ENCODE data around the gene ADSS1. TPM values are rescaled to one million over a fixed set of nuclear protein-coding genes. Genes with fewer than 3 reads are reported as not detected.
"Not testable (repeated sequence)": the region's sequence is repeated elsewhere in the genome, so short reads cannot be mapped to it uniquely, and the experiment has no call there.

ADSS1 gene
- total and polyA plus RNA-seq, 2 donors = 5.4 to 8.4 TPM

DNA sequence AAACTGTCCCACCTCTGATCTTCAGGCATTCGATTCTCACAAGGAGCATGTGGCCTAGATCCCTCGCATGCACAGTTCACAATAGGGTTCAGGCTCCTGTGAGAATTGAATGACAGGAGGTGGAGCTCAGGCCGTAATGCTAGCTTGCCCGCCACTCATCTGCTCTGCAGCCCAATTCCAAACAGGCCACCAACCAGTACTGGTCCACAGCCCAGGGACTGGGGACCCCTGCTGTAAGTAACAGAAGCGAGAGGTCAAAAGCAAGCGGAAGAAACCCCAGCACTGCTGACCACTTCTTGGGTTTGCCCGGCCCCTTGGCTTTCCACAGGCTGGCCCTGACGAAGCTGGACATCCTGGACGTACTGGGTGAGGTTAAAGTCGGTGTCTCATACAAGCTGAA, 20.5 kb downstream of the ADSS1 start:
- H3K27ac ChIP-seq (ENCODE audit: low read depth) = no peak overlapping the region
- no peak overlapping the region for H3K4me3 ChIP-seq (ENCODE audit: low read depth, low read length)
- H3K4me1 ChIP-seq (ENCODE audit: insufficient read depth) = peaks cover 6% of the 10 kb centered on the region
- 96% methylated on average over 10 of the region's 10 CpGs for WGBS
- H3K36me3 ChIP-seq (ENCODE audit: insufficient read depth) = no peaks in the 10 kb centered on the region
- no peak for DNase-seq (ENCODE audit: extremely low spot score)

GRCh38 chr14:104745431-104745830, 21.4 kb downstream of the ADSS1 start:
- Histone ChIP-seq H3K4me3 (ENCODE audit: low read depth, low read length) (no peak overlapping the region), H3K36me3 (ENCODE audit: insufficient read depth) (no peaks in the 10 kb centered on the region), H3K4me1 (ENCODE audit: insufficient read depth) (peaks cover 6% of the 10 kb centered on the region), H3K27ac (ENCODE audit: low read depth) (peak overlapping the region; percentile 57)
- WGBS = 97% methylated on average over 9 of the region's 9 CpGs
- no peak for DNase-seq (ENCODE audit: extremely low spot score)

DNA sequence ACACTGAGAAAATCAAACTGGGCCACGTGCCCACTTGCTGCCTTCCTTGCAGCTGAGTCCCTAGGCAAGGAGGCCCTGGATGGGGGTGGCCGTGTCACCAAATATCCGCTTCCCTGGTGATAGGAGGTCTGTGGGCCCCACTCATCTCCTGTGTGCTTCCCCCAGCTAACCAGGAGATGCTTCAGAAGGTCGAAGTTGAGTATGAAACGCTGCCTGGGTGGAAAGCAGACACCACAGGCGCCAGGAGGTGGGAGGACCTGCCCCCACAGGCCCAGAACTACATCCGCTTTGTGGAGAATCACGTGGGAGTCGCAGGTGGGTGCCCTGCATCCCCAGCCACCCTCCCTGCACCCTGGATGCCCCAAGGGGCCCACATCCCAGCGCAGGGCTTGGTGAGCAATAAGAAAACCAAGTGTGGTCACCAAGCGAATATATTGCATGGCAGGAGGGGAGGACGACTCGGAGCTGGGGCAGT, 22.1 kb downstream of the ADSS1 start:
- H3K27ac ChIP-seq (ENCODE audit: low read depth) = peak overlapping the region; percentile 57
- no peaks in the 10 kb centered on the region for H3K36me3 ChIP-seq (ENCODE audit: insufficient read depth)
- peaks cover 6% of the 10 kb centered on the region for H3K4me1 ChIP-seq (ENCODE audit: insufficient read depth)
- DNase-seq (ENCODE audit: extremely low spot score) = no peak
- WGBS = 73% methylated on average over 13 of the region's 13 CpGs
- no peak overlapping the region for H3K4me3 ChIP-seq (ENCODE audit: low read depth, low read length)

DNA sequence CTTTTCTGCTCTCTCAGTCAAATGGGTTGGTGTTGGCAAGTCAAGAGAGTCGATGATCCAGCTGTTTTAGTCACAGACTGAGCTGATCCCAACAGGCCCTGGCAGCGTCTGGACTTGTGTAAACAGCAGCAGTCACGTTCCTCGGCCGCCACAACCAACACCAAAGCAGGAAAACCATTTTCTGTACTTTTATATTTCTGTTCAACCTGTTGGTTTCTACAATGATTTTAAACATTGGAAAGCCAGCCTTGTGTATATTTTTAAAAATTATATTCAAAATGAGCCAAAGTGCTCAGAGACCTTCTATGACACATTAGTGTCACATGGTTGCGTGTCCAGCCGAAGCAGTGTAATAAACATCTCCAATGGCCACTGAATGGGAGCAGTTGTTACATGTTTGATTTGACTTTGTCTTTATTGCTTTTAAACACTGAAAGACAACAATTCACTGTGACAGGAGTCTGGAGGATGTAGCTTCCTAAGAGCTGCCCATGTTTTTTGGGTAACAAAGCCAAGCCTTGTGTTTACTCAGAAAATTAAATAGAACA, 23.0 kb downstream of the ADSS1 start:
- peaks cover 6% of the 10 kb centered on the region for H3K4me1 ChIP-seq (ENCODE audit: insufficient read depth)
- DNase-seq (ENCODE audit: extremely low spot score) = no peak
- WGBS = 32% methylated on average over 7 of the region's 7 CpGs

GRCh38 chr14:104747876-104748275, 23.8 kb downstream of the ADSS1 start:
- H3K36me3 ChIP-seq (ENCODE audit: insufficient read depth) = no peaks in the 10 kb centered on the region
- DNase-seq (ENCODE audit: extremely low spot score) = no peak
- peaks cover 6% of the 10 kb centered on the region for H3K4me1 ChIP-seq (ENCODE audit: insufficient read depth)
- WGBS = 61% methylated on average over 9 of the region's 9 CpGs
- peak overlapping the region; percentile 84 for H3K27ac ChIP-seq (ENCODE audit: low read depth)
- H3K4me3 ChIP-seq (ENCODE audit: low read depth, low read length) = no peak overlapping the region

More for the DNA sequence above, 23.0 kb downstream of the ADSS1 start:
- no peaks in the 10 kb centered on the region for H3K36me3 ChIP-seq (ENCODE audit: insufficient read depth)
- no peak overlapping the region for H3K4me3 ChIP-seq (ENCODE audit: low read depth, low read length)
- peak overlapping the region; percentile 84 for H3K27ac ChIP-seq (ENCODE audit: low read depth)

DNA sequence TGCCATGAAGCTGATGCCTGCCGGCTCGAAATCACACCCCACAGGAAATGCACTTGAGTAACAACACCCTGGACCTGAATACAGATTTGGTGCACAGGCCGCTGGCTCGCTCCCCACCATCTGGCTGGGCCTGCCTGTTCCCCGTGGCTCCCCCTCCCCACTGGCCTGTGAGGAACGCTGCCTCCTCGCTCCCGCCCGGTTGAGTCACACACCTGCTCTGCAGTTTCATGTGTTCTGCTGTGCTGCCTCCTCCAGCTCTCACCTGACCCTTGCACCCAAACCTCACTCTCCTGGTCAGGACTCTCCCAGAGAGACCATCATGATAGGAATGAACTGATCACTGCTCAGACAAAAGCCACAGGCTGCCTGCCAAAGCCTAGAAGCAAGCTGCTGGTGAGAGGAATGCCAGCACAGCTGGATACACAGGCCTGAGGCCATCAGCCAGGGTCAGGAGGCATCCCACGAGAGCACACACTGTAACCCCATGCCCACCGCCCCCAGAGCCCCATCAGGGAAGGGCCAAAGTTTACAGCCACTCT, 25.2 kb downstream of the ADSS1 start:
- no peak for DNase-seq (ENCODE audit: extremely low spot score)
- Histone ChIP-seq H3K4me1 (ENCODE audit: insufficient read depth) (peaks cover 6% of the 10 kb centered on the region), H3K27ac (ENCODE audit: low read depth) (peak overlapping the region; percentile 33), H3K36me3 (ENCODE audit: insufficient read depth) (no peaks in the 10 kb centered on the region), H3K4me3 (ENCODE audit: low read depth, low read length) (no peak overlapping the region)
- WGBS = 42% methylated on average over 11 of the region's 11 CpGs

DNA sequence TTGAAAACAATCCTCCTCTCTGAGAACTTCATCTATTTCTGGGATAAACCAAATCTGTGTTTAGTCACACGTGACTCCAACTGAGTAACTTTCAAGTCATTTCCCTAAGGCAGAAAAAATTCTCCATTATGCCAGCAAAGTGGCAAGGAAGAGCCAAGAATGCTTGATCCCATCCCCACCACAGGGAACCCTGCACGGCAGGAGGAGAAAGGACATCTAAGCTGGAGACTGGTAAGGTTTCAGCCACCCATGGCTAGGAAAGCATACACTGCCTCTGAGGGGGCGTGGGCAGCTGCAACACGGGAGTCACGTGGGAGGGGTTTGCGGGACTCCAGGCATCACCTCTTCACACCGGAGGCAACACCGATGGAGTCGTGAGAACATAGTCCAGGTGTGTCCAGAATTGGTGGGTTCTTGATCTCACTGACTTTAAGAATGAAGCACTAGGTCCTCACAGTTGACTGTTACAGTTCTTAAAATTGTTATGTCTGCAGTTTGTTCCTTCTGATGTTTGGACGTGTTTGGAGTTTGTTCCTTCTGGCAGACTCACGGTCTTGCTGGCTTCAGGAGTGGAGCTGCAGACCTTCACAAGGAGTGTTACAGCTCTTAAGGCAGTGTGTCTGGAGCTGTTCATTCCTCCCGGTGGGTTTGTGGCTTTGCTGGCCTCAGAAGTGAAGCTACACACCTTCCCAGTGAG, 26.2 kb downstream of the ADSS1 start:
- peaks cover 6% of the 10 kb centered on the region for H3K4me1 ChIP-seq (ENCODE audit: insufficient read depth)
- DNase-seq (ENCODE audit: extremely low spot score) = no peak
- H3K4me3 ChIP-seq (ENCODE audit: low read depth, low read length) = no peak overlapping the region
- 79% methylated on average over 12 of the region's 12 CpGs for WGBS
- no peaks in the 10 kb centered on the region for H3K36me3 ChIP-seq (ENCODE audit: insufficient read depth)
- no peak overlapping the region for H3K27ac ChIP-seq (ENCODE audit: low read depth)

DNA sequence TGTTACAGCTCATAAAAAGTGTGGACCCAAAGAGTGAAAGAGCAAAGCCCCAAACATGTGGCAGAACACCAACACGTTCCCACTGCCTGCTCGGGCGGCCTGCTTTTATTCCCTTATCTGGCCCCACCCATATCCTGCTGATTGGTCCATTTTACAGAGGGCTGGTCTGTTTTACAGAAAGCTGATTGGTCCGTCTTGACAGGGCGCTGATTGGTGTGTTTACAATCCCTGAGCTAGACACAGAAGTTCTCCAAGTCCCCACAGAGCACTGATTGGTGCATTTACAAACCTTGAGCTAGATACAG, 26.7 kb downstream of the ADSS1 start:
- H3K36me3 ChIP-seq (ENCODE audit: insufficient read depth); H3K27ac ChIP-seq (ENCODE audit: low read depth); H3K4me3 ChIP-seq (ENCODE audit: low read depth, low read length); H3K4me1 ChIP-seq (ENCODE audit: insufficient read depth); DNase-seq (ENCODE audit: extremely low spot score): not testable (repeated sequence)
- WGBS = 87% methylated on average over 5 of the region's 5 CpGs

DNA sequence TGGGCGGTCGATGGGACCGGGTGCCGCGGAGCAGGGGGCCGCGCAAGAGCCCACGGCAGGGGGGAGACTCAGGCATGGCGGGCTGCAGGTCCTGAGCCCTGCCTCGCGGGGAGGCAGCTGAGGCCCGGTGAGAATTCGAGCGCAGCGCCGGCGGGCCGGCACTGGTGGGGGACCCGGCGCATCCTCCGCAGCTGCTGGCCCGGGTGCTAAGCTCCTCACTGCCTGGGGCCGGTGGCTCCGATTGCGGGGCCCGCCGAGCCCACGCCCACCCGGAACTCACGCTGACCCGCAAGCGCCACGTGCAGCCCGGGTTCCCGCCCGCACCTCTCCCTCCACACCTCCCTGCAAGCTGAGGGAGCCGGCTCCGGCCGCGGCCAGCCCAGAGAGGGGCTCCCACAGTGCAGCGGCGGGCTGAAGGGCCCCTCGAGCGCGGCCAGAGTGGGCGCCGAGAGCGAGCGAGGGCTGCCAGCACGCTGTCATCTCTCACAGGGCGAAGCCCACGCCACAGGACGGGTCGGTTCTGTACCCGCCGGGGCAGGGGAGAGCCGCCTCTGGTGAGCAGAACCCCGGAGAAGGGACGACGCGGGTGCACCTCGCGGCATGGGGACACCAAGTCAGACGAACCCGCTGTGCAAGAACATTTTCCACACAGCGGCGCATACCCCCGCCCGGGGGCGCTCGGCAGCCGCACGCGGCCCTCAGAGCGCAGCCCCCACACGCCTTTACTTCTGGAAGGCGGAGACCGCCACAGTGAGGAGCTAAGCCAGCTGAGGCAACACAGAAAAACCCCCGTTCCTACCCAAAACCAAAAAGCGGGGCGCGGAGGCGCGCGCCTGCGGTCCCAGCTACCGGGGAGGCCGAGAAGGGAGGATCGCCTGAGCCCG, 27.8 kb downstream of the ADSS1 start:
- H3K27ac ChIP-seq (ENCODE audit: low read depth) = peak overlapping the region; percentile 41
- no peak for DNase-seq (ENCODE audit: extremely low spot score)
- WGBS = 77% methylated on average over 90 of the region's 90 CpGs
- no peaks in the 10 kb centered on the region for H3K36me3 ChIP-seq (ENCODE audit: insufficient read depth)
- H3K4me3 ChIP-seq (ENCODE audit: low read depth, low read length) = peak overlapping the region; percentile 23
- no peaks in the 10 kb centered on the region for H3K4me1 ChIP-seq (ENCODE audit: insufficient read depth)

DNA sequence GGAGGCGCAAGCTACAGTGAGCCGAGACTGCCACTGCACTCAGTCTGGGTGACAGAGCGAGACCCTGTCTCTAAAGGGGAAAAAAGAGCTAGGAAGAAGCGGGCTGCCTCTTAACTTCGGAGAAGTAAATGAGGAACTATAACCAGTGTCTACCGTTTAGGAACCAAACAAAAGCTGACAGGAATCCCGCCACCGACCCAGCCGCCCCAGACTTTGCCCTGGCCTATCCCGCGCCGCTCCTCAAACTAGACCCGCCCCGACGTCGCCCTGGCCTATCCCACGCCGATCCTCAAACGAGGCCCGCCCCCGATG, 28.4 kb downstream of the ADSS1 start:
- WGBS = 6% methylated on average over 21 of the region's 21 CpGs
- Histone ChIP-seq H3K4me1 (ENCODE audit: insufficient read depth) (no peaks in the 10 kb centered on the region), H3K4me3 (ENCODE audit: low read depth, low read length) (peak overlapping the region; percentile 23)

DNA sequence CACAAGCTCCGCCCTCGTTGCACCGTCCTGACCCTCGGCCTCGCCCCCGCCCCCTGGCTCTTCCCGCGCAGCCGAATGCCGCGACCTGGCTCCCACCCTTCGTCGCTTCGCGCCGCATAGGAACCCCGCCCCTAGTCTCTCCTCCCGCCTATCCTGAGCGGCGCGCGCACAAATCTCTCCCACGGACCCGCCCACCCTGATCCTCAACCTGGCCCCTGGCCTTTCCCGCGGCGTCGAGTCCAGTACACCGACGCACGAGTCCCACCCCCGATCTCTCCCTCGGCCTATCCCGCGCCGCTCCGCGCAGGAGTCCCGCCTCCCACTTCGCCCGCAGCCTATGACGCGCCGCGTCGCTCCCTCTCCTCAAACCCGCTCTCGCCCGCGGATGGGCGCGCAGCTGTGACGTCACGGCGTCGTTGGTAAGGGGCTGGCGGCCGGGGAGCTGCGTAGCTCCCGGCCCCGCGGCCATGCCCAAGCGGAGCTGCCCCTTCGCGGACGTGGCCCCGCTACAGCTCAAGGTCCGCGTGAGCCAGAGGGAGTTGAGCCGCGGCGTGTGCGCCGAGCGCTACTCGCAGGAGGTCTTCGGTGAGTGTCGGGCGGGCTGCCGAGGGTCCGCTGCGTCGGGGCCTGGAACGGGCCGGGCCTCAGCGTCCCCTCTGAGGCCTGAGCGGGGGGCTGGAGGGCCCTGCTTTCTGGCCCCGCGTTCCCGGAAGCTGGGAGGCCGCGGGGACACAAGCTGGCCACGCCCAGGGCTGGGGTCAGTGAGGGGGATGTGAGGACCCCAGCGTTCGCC, 28.9 kb downstream of the ADSS1 start, which contains the start of gene SIVA1:
Gene SIVA1, plus strand, starts transcription at position 413 of the 793 bp plus-strand sequence. Its CDS starts 55 bp downstream, at position 468.
- Histone ChIP-seq H3K27ac (ENCODE audit: low read depth) (peak within 1 kb of the TSS; percentile 81), H3K4me1 (ENCODE audit: insufficient read depth) (no peaks in the 10 kb centered on the region), H3K36me3 (ENCODE audit: insufficient read depth) (no peaks in the 10 kb centered on the region), H3K4me3 (ENCODE audit: low read depth, low read length) (peak within 1 kb of the TSS; percentile 83)
- under 1% methylated on average over 95 of the region's 95 CpGs for WGBS
- DNase-seq (ENCODE audit: extremely low spot score) = peak; percentile 97

More for the DNA sequence above, 28.4 kb downstream of the ADSS1 start:
- peak overlapping the region; percentile 41 for H3K27ac ChIP-seq (ENCODE audit: low read depth)
- no peak for DNase-seq (ENCODE audit: extremely low spot score)
- no peaks in the 10 kb centered on the region for H3K36me3 ChIP-seq (ENCODE audit: insufficient read depth)

DNA sequence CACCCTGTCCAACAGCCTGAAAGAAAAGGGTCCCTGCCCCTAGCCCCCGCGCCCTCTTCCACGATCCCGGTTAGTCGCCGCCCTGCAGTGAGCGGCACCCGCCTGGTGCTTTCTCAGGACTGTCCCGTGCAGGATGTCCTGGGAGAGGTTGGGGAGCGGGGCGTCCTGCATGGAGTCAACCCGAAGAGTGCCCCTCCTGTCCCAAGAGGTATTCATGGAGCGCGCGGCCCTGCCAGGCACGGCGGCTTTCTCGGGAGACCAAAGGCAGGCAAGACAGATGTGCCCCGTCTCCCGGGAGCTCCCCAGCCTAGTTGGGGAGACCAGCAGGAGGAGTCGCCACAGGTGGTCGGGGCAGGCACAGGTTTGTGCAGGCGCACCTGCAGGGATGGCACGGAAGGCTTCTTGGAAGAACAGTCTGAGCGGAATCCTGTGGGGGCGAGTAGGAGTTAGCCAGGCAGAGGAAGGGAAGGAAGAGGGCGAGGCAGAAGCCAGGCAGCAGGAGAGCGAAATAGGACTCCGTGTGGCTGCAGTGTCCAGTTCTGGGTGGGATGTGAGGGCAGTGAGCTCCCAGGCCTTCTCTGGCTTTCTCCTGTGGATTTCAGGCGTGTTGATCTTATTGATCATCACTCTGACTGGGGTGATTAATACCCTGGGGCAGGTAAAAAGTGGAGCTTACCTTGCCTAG, 29.6 kb downstream of the ADSS1 start:
- H3K36me3 ChIP-seq (ENCODE audit: insufficient read depth) = no peaks in the 10 kb centered on the region
- WGBS = 1% methylated on average over 30 of the region's 30 CpGs
- no peak for DNase-seq (ENCODE audit: extremely low spot score)
- peak overlapping the region; percentile 83 for H3K4me3 ChIP-seq (ENCODE audit: low read depth, low read length)
- no peak overlapping the region for H3K27ac ChIP-seq (ENCODE audit: low read depth)
- no peaks in the 10 kb centered on the region for H3K4me1 ChIP-seq (ENCODE audit: insufficient read depth)

Data from urinary bladder (tissue), 4 donors.